Mesenchymal stem cell (in vitro differentiated cells and primary cell): ENCODE measurements around the gene TEP1.

Experiments
- small RNA-seq: library from polyadenylated mRNA; stranded (forward); fragments of <200 nt; extraction: miRNeasy Mini kit (QIAGEN cat#:217004); gene quantifications from one replicate; pipeline ENCODE3, GENCODE V24; 2013; ENCODE audit warnings: low read depth

The TEP1 gene

Small RNA genes lying within 50 kb of the gene (small RNA-seq; reads per million reads assigned to genes)
- gene RNA5SP382, result 1.4 reads per million
- gene SNORA79B, result 2.0 reads per million
- 276 reads per million, percentile 95 among the genes with 10 or more reads in this experiment for gene SNORD126
